Measurements from ENCODE around the gene CD5L. TPM values are rescaled to one million over a fixed set of nuclear protein-coding genes. Genes with fewer than 3 reads are reported as not detected.

Gene CD5L
- polyA plus RNA-seq (2013), result not detected in 2 replicates

DNA sequence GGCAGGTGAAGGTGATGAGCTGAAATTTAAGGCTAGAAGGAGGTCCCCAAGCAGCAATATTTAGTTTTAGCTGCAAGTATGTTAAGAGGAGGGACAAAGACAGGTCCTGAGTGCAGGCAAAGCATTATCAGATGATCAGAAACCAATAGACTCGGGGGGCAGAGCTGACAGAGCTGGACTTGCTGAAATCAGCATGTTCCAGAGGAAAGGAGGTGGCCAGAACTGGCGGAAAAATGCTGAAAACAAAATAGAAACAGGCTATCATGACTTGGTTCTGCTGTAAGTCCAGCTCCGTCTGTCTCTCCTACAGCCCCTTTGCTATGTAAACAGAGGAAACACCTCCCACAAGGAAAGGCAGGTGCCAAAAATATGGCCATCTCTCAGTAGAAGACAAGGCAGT is at the start of gene CD5L:
Gene CD5L, minus strand, starts transcription at position 101 of the 400 bp plus-strand sequence. CDS start 107 bp downstream, outside the sequence.
- H3K4me3 ChIP-seq (ENCODE audit: low read depth, low read length), result no peak within 1 kb of the TSS
- H4K12ac ChIP-seq (ENCODE audit: low read depth, low read length), result no peak within 1 kb of the TSS
- no peaks in the 10 kb centered on the region for H3K36me3 ChIP-seq (ENCODE audit: control insufficient read depth in 1 of 2, insufficient read depth in 2 of 2, low read length in 2 of 2)
- WGBS (ENCODE audit: extremely low coverage, insufficient coverage, insufficient read length), result no CpG with 5 or more reads among the region's 3 CpGs
- H3K4me1 ChIP-seq (ENCODE audit: control insufficient read depth in 1 of 2, insufficient read depth in 2 of 2, low read length in 2 of 2), result no peaks in the 10 kb centered on the region
- no peak within 1 kb of the TSS for H2BK12ac ChIP-seq (ENCODE audit: low read length)
- no peaks in the 10 kb centered on the region for H3K79me1 ChIP-seq (ENCODE audit: low read length)
- no peak within 1 kb of the TSS for H3K14ac ChIP-seq (ENCODE audit: low read length)
- H3K27ac ChIP-seq (ENCODE audit: low read depth, low read length), result no peak within 1 kb of the TSS
- no peaks in the 10 kb centered on the region for H3K27me3 ChIP-seq (ENCODE audit: insufficient read depth, low read length)
- H3K18ac ChIP-seq (ENCODE audit: low read length), result no peak within 1 kb of the TSS
- H3K9ac ChIP-seq (ENCODE audit: low read length), result no peak within 1 kb of the TSS
- no peak within 1 kb of the TSS for H2BK120ac ChIP-seq (ENCODE audit: insufficient read depth, low read length, poor library complexity)
- H3K9me3 ChIP-seq (ENCODE audit: insufficient read depth, low read depth, low read length), result no peaks in the 10 kb centered on the region
- no peak within 1 kb of the TSS for H3K23ac ChIP-seq (ENCODE audit: low read length)
- no peak within 1 kb of the TSS for H4K91ac ChIP-seq (ENCODE audit: low read depth, low read length)
- H4K8ac ChIP-seq (ENCODE audit: low read depth, low read length), result no peak within 1 kb of the TSS
- DNase-seq, result no peak
- no peaks in the 10 kb centered on the region for H3K79me2 ChIP-seq (ENCODE audit: control insufficient read depth, insufficient read depth, low read length, poor library complexity)
- H2AK5ac ChIP-seq (ENCODE audit: low read length), result no peak within 1 kb of the TSS
- H3K4ac ChIP-seq (ENCODE audit: low read depth, low read length), result no peak within 1 kb of the TSS
- no peak within 1 kb of the TSS for H2AFZ ChIP-seq (ENCODE audit: insufficient read depth, low read length, poor library complexity)
- no peak within 1 kb of the TSS for H3K4me2 ChIP-seq (ENCODE audit: low read length)
- no peak within 1 kb of the TSS for H2BK5ac ChIP-seq (ENCODE audit: low read depth, low read length, poor library complexity)

DNA sequence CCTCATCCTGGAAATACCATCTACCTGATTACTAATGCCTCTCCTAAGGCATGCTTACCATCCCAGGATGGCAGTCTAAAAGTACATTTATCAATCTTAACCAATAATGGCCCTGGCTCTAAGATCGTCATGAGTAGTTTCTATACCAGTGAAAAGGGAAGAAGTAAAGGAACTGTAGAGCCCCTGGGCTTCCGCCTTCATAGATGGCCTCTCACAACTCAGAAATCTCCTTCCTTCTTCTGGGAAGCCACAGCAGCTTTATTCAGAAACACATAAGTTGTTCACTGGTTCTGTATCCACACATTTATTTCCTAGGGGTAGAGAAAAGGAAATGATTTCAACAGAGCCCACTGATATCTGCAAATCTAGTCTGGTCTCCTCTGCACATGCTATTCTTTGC is 41.0 kb upstream of the CD5L start:
- no peak overlapping the region for H2BK5ac ChIP-seq (ENCODE audit: low read depth, low read length, poor library complexity)
- no peaks in the 10 kb centered on the region for H3K27me3 ChIP-seq (ENCODE audit: insufficient read depth, low read length)
- no peak overlapping the region for H3K14ac ChIP-seq (ENCODE audit: low read length)
- no peak overlapping the region for H3K9ac ChIP-seq (ENCODE audit: low read length)
- H3K23ac ChIP-seq (ENCODE audit: low read length), result no peak overlapping the region
- no peak overlapping the region for H4K91ac ChIP-seq (ENCODE audit: low read depth, low read length)
- H2AFZ ChIP-seq (ENCODE audit: insufficient read depth, low read length, poor library complexity), result no peak overlapping the region
- no peaks in the 10 kb centered on the region for H3K36me3 ChIP-seq (ENCODE audit: control insufficient read depth in 1 of 2, insufficient read depth in 2 of 2, low read length in 2 of 2)
- no peaks in the 10 kb centered on the region for H3K9me3 ChIP-seq (ENCODE audit: insufficient read depth, low read depth, low read length)
- no peaks in the 10 kb centered on the region for H3K79me1 ChIP-seq (ENCODE audit: low read length)
- no peak for DNase-seq
- no peak overlapping the region for H3K18ac ChIP-seq (ENCODE audit: low read length)
- H3K27ac ChIP-seq (ENCODE audit: low read depth, low read length), result no peak overlapping the region
- H4K12ac ChIP-seq (ENCODE audit: low read depth, low read length), result no peak overlapping the region
- WGBS (ENCODE audit: extremely low coverage, insufficient coverage, insufficient read length), result no CpG with 5 or more reads among the region's 2 CpGs
- H2BK12ac ChIP-seq (ENCODE audit: low read length), result no peak overlapping the region
- H3K4me3 ChIP-seq (ENCODE audit: low read depth, low read length), result no peak overlapping the region
- H2BK120ac ChIP-seq (ENCODE audit: insufficient read depth, low read length, poor library complexity), result no peak overlapping the region
- no peak overlapping the region for H3K4ac ChIP-seq (ENCODE audit: low read depth, low read length)
- H3K4me1 ChIP-seq (ENCODE audit: control insufficient read depth in 1 of 2, insufficient read depth in 2 of 2, low read length in 2 of 2), result no peaks in the 10 kb centered on the region
- no peak overlapping the region for H2AK5ac ChIP-seq (ENCODE audit: low read length)
- no peaks in the 10 kb centered on the region for H3K79me2 ChIP-seq (ENCODE audit: control insufficient read depth, insufficient read depth, low read length, poor library complexity)
- no peak overlapping the region for H3K4me2 ChIP-seq (ENCODE audit: low read length)
- H4K8ac ChIP-seq (ENCODE audit: low read depth, low read length), result no peak overlapping the region

DNA sequence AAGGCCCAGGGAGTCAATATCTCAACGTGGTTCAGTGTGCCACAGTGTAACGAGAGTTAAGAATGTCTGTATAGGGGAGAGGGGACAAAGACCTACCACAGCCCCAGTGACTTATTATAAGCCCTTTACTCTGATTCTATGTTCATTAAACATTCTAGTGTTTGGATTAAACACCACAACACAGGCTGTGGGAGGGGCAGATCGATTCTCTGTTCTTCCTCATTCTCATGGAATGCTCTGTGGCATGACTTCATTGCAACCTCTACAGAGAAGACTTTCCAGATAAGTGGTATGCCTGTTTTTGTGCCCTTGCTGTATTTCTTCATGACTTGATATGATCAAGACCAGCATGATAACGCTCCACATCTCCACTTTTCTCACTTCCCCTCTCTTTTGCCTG is 39.0 kb upstream of the CD5L start:
- no peaks in the 10 kb centered on the region for H3K4me1 ChIP-seq (ENCODE audit: control insufficient read depth in 1 of 2, insufficient read depth in 2 of 2, low read length in 2 of 2)
- DNase-seq, result peak in 1 of 2 donors; percentile 6
- H3K79me2 ChIP-seq (ENCODE audit: control insufficient read depth, insufficient read depth, low read length, poor library complexity), result no peaks in the 10 kb centered on the region
- H3K4me3 ChIP-seq (ENCODE audit: low read depth, low read length), result no peak overlapping the region
- no peak overlapping the region for H4K12ac ChIP-seq (ENCODE audit: low read depth, low read length)
- H3K27ac ChIP-seq (ENCODE audit: low read depth, low read length), result no peak overlapping the region
- H4K8ac ChIP-seq (ENCODE audit: low read depth, low read length), result no peak overlapping the region
- no peaks in the 10 kb centered on the region for H3K79me1 ChIP-seq (ENCODE audit: low read length)
- no peak overlapping the region for H3K14ac ChIP-seq (ENCODE audit: low read length)
- H3K36me3 ChIP-seq (ENCODE audit: control insufficient read depth in 1 of 2, insufficient read depth in 2 of 2, low read length in 2 of 2), result no peaks in the 10 kb centered on the region
- H3K27me3 ChIP-seq (ENCODE audit: insufficient read depth, low read length), result no peaks in the 10 kb centered on the region
- no peak overlapping the region for H3K18ac ChIP-seq (ENCODE audit: low read length)
- H2AK5ac ChIP-seq (ENCODE audit: low read length), result no peak overlapping the region
- H2BK12ac ChIP-seq (ENCODE audit: low read length), result no peak overlapping the region
- no peak overlapping the region for H2BK120ac ChIP-seq (ENCODE audit: insufficient read depth, low read length, poor library complexity)
- H3K23ac ChIP-seq (ENCODE audit: low read length), result no peak overlapping the region
- no peak overlapping the region for H2BK5ac ChIP-seq (ENCODE audit: low read depth, low read length, poor library complexity)
- H3K9me3 ChIP-seq (ENCODE audit: insufficient read depth, low read depth, low read length), result no peaks in the 10 kb centered on the region
- no peak overlapping the region for H3K4ac ChIP-seq (ENCODE audit: low read depth, low read length)
- WGBS (ENCODE audit: extremely low coverage, insufficient coverage, insufficient read length), result no CpG with 5 or more reads among the region's 4 CpGs
- H3K4me2 ChIP-seq (ENCODE audit: low read length), result no peak overlapping the region
- no peak overlapping the region for H2AFZ ChIP-seq (ENCODE audit: insufficient read depth, low read length, poor library complexity)
- no peak overlapping the region for H3K9ac ChIP-seq (ENCODE audit: low read length)
- H4K91ac ChIP-seq (ENCODE audit: low read depth, low read length), result no peak overlapping the region

DNA sequence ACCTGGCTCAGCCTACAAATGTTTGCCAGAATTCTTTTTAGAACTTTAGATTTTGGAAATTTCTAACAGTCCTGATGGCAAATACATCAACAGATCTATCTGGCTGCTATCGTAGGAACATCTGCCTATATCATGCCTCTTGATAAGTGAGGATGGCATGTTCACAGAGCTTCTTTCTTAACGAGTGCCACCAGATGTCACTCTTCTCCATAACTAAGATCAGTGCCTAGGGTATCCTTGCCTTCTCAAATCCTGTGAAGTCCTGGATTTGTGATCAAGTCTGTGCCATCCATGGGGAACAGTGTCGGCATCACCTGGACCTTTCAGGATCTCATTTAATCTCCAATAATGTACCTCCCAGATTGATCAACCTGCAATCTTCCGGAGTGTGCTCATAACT is 36.5 kb upstream of the CD5L start:
- Histone ChIP-seq H3K9me3 (ENCODE audit: insufficient read depth, low read depth, low read length) (no peaks in the 10 kb centered on the region), H3K4me2 (ENCODE audit: low read length) (no peak overlapping the region)
- no CpG with 5 or more reads among the region's 4 CpGs for WGBS (ENCODE audit: extremely low coverage, insufficient coverage, insufficient read length)

More for the DNA sequence above, 36.5 kb upstream of the CD5L start:
- no peak overlapping the region for H3K9ac ChIP-seq (ENCODE audit: low read length)
- no peaks in the 10 kb centered on the region for H3K27me3 ChIP-seq (ENCODE audit: insufficient read depth, low read length)
- H3K4ac ChIP-seq (ENCODE audit: low read depth, low read length), result no peak overlapping the region
- peak in 1 of 2 donors; percentile 34 for DNase-seq
- no peak overlapping the region for H3K14ac ChIP-seq (ENCODE audit: low read length)
- no peak overlapping the region for H2BK120ac ChIP-seq (ENCODE audit: insufficient read depth, low read length, poor library complexity)
- H3K79me2 ChIP-seq (ENCODE audit: control insufficient read depth, insufficient read depth, low read length, poor library complexity), result no peaks in the 10 kb centered on the region
- no peak overlapping the region for H4K12ac ChIP-seq (ENCODE audit: low read depth, low read length)
- no peak overlapping the region for H4K8ac ChIP-seq (ENCODE audit: low read depth, low read length)
- no peak overlapping the region for H2AFZ ChIP-seq (ENCODE audit: insufficient read depth, low read length, poor library complexity)
- H3K4me3 ChIP-seq (ENCODE audit: low read depth, low read length), result no peak overlapping the region
- H2AK5ac ChIP-seq (ENCODE audit: low read length), result no peak overlapping the region
- H3K36me3 ChIP-seq (ENCODE audit: control insufficient read depth in 1 of 2, insufficient read depth in 2 of 2, low read length in 2 of 2), result no peaks in the 10 kb centered on the region
- H3K4me1 ChIP-seq (ENCODE audit: control insufficient read depth in 1 of 2, insufficient read depth in 2 of 2, low read length in 2 of 2), result no peaks in the 10 kb centered on the region
- no peak overlapping the region for H4K91ac ChIP-seq (ENCODE audit: low read depth, low read length)
- no peak overlapping the region for H3K23ac ChIP-seq (ENCODE audit: low read length)
- H3K79me1 ChIP-seq (ENCODE audit: low read length), result no peaks in the 10 kb centered on the region
- no peak overlapping the region for H3K18ac ChIP-seq (ENCODE audit: low read length)
- H2BK12ac ChIP-seq (ENCODE audit: low read length), result no peak overlapping the region
- no peak overlapping the region for H2BK5ac ChIP-seq (ENCODE audit: low read depth, low read length, poor library complexity)
- H3K27ac ChIP-seq (ENCODE audit: low read depth, low read length), result no peak overlapping the region
